Prostate gland (tissue), 2 donors: Measurements from ENCODE around the gene LIMS4.
"Not testable (repeated sequence)": the region's sequence is repeated elsewhere in the genome, so short reads cannot be mapped to it uniquely, and the experiment has no call there.

Experiments
- POLR2A ChIP-seq: fragments of 450-650 bp; IDR thresholded peaks from one replicate; pipeline ENCODE4 v1.6.1; 2016; ENCODE audit warnings: antibody characterized with exemption, mild to moderate bottlenecking
- TF ChIP-seq, protein P1 (sequence below), 4 experiments: fragments of 200-600 bp in 2 of 4; fragments of 450-650 bp in 2 of 4; sonication (generic) in 2 of 4; IDR thresholded peaks; 1 replicate in 3 of 4; 2 replicates in 1 of 4; pipeline ENCODE4 v1.5.1; 2016 to 2019; ENCODE audit warnings: antibody characterized with exemption in 4 of 4, mild to moderate bottlenecking in 2 of 4, moderate library complexity in 2 of 4

DNA sequence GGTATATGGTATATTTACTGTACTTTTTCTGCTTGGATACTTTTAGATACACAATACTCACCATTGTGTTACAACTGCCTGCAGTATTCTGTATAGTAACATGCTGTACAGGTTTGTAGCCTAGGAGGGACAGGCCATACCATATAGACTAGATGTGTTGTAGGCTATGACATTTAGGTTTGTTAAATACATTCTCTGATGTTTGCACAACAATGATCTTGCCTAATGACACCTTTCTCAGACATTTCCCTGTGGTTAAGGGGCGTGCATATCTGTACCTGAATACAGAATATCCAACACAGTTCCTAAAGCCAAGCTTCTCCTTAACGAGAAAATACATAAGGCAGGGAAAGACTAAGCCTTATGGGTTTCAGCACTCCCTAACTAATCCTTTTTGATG lies 10.2 kb downstream of the LIMS4 start:
- TF ChIP-seq, protein P1, sequence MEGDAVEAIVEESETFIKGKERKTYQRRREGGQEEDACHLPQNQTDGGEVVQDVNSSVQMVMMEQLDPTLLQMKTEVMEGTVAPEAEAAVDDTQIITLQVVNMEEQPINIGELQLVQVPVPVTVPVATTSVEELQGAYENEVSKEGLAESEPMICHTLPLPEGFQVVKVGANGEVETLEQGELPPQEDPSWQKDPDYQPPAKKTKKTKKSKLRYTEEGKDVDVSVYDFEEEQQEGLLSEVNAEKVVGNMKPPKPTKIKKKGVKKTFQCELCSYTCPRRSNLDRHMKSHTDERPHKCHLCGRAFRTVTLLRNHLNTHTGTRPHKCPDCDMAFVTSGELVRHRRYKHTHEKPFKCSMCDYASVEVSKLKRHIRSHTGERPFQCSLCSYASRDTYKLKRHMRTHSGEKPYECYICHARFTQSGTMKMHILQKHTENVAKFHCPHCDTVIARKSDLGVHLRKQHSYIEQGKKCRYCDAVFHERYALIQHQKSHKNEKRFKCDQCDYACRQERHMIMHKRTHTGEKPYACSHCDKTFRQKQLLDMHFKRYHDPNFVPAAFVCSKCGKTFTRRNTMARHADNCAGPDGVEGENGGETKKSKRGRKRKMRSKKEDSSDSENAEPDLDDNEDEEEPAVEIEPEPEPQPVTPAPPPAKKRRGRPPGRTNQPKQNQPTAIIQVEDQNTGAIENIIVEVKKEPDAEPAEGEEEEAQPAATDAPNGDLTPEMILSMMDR (IDR thresholded peaks at IDR 0.05), result not testable (repeated sequence)
- not testable (repeated sequence) for TF ChIP-seq POLR2A
